Stimulated activated CD8-positive, alpha-beta memory T cell treated with anti-CD3 and anti-CD28 coated beads, Interleukin-15, amount 100 ng/mL, for 4 hours (primary cell): Measurements from ENCODE around the gene ZMPSTE24.

Experiments used
- DNase-seq, 2 donors: peaks; one replicate each; pipeline ENCODE4 v3.0.0-alpha.2; 2020; ENCODE audit warnings: low read depth in 2 of 2

The ZMPSTE24 gene

DNA sequence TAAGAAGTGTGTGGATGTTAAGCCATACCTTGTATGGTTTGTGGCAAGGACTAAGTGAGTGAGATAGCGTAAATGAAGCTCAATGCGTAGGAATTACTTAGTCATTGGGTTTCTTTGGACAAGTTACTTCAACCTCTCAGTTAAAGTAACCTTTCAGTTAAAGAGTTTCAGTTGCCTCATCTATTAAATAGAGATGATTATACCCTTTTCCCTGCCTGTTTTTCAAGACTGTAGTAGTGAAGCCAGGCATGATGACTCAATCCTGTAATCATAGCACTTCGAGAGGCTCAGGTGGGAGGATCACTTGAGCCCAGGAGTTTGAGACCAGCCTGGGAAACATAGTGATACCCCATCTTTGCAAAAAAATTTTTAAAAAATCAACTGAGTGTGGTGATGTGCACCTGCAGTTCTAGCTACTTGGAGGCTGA, 6.3 kb downstream of the ZMPSTE24 start:
- no peak for DNase-seq

- DNase-seq: no peak
Observed at GRCh38 chr1:40265298-40265697, 7.3 kb downstream of the ZMPSTE24 start.

GRCh38 chr1:40265919-40266318, 7.9 kb downstream of the ZMPSTE24 start:
- no peak for DNase-seq

DNA sequence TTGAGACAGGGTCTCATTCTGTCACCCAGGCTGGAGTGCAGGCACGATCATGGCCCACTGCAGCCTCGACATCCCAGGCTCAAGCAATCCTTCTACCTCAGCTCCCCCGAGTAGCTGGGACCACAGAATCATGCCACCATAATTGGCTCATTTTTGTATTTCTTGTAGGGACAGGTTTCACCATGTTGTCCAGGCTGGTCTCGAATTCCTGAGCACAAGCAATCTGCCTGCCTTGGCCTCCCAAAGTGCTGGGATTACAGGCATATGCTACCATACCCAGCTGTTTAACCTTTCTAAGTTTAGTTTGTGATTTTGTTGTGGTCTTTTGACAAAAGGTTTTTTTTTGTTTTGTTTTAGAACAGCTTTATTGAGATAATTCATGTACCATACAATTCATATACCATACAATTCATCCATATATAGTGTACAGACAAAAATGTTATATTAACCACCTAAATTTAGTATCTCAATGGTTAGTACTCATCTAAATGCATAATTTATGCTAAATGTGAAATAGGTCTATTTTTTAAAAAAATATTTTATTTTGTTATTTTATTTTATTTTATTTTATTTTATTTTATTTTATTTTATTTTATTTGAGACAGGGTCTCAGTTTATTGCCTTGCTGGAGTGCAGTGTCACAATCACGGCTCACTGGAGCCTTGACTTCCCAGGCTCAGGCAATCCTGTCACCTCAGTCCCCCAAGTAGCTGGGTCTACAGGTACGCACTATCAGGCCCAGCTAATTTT, 8.9 kb downstream of the ZMPSTE24 start:
- no peak for DNase-seq

- no peak for DNase-seq
Observed at GRCh38 chr1:40267767-40268187, 9.7 kb downstream of the ZMPSTE24 start.

- no peak for DNase-seq
Observed at GRCh38 chr1:40268211-40268610, 10.2 kb downstream of the ZMPSTE24 start.

GRCh38 chr1:40270152-40270834, 12.3 kb downstream of the ZMPSTE24 start:
- no peak for DNase-seq

DNA sequence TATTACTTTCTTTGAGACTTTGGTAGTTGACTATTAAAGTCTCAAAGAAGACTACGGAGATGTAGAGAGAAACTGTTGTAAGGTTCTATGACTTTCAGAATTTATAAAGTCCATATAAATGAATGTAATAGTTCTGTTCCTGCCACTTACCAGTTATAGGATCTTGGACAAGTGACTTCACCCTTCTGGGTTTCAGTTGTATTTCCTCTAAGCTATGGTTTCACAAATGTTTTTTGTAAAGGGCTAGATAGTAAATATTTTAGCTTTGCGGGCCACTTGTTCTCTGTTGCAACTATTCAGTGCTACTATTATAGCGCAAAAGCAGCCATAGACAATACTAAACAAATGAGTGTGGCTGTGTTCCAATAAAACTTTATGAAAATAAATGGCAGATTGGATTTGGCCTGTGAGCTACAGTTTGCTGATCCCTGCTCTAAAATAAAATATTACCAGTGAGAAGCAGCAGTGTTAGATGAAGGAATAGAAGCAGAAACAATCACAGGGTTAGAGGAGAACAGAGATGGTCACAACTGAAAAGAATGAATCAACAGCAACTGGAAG, 14.7 kb downstream of the ZMPSTE24 start:
- no peak for DNase-seq

DNA sequence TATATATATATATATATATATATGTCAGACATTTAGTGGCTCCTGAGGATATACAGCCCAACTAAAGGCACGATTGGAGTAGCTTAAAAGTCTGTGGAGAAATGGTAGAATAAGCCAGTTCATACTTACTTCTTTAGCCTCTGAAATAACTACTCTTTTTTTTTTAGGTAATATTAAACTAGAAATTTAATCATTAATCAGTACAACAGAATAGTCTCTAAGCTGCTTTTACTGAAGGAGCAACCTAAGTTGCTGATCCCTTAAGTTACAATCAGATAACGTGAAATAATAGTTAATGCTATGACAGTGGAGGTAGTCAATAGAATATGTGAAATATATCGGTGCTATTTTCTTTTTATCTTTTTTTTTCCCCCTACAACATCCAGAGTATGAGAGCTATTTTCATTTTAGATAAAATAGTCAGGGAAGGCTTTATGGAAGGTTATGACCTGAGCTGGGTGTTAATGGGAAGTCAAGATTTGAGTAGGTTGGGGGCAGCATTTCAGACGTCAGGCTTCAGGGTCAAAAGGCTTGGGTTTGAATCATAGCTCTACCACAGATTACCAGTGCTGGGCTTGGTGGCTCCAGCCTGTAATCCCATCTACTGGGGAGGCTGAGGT, 15.6 kb downstream of the ZMPSTE24 start:
- DNase-seq: no peak

GRCh38 chr1:40274331-40274730, 16.3 kb downstream of the ZMPSTE24 start:
- DNase-seq: no peak

DNA sequence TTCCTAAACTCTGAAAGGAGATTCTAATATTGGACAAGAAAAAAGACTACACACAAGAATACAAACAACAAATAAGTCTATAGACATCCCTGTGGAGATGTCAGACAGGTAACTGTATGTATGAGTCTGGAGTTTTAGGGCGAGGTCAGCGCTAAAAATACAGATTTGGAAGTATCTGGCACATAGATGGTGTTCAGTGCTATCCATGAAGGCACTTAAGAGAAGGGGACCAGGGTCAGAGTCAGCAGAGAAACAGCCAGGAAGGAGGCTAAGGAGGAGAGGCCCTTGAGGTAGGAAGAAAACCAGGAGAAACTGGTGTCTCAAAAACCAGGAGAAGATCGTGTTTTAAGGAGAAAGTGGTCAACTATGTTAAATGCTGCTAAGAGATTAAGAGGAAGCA, 18.1 kb downstream of the ZMPSTE24 start:
- no peak for DNase-seq

- DNase-seq: no peak
Observed at GRCh38 chr1:40281853-40282252, 23.8 kb downstream of the ZMPSTE24 start.

- no peak for DNase-seq
Observed at GRCh38 chr1:40291293-40291692, 33.3 kb downstream of the ZMPSTE24 start.

GRCh38 chr1:40299366-40300248, 41.6 kb downstream of the ZMPSTE24 start:
- no peak for DNase-seq

DNA sequence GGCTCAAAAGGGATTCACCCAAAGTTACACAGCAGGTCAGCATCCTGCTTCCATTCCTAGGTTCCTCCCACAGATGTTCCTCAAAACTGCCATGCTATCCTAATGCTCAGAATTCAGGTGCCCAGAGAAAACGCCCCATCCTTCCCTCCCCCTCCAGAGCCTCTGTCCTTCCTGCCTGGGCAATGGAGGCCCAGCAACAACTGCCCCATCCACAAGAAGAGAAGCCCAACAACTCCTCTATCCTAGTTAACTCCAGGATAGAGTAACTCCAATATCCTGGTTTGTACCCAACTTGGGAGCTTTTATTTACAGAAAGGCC, 42.2 kb downstream of the ZMPSTE24 start:
- no peak for DNase-seq

GRCh38 chr1:40300651-40301050, 42.6 kb downstream of the ZMPSTE24 start:
- no peak for DNase-seq

DNA sequence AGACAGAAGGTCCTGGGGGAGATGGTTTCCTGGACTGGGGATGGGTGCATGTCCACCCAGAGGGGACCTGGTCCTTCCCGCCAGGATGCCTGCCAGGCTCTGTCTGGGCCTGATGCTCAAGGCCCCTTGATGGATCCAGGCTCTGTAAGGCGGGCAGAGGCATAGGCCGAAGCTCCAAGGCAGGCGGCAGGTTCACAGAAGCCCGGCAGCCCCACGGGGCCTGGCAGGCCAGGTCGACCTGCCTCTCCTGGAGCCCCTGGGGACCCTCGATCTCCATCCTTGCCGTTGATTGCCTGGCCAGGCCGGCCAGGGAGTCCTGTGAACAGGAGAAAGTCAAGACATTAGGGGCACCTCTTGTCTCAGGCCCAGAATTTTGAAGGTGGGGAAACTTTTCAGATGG, 43.0 kb downstream of the ZMPSTE24 start:
- DNase-seq: no peak

DNA sequence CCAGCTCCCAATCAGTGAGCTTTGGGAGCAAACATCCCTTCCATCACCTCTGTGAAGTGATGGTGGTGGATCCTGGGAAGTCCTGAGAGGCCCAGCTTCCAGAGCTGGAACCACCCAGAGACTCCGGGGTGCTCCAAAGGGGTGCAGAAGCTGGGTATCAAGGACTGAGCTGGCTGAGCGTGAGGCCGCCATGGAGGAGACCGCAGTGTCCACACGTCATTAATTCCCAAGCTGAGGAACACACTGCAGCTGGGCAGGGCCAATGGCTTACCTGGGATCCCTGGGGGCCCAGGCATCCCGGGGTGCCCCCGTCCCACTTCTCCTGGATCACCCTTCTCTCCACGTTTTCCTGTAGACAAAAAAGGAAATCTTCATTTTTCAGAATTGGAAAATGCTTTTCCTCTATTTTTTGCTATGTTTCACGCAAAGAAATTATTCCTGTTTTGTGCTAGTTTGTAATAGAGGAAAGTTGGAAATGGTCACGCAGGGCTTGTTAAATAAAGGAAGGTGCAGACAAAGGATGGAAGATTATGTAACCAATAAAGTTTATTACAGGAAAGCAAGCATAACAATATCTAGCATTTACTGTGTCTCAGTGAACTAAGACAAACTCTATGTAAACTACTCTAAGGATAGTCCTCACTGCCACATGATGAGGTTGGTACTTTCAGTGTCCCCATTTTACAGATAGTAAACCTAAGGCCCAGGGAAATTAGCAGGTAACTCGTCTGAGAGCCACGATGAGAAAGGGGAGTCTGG, 43.7 kb downstream of the ZMPSTE24 start:
- DNase-seq: no peak

- no peak for DNase-seq
Observed at GRCh38 chr1:40302475-40302874, 44.4 kb downstream of the ZMPSTE24 start.

- DNase-seq: no peak
Observed at GRCh38 chr1:40303051-40303771, 45.2 kb downstream of the ZMPSTE24 start.
